GM19043 (cell line): ENCODE measurements around the gene TARS3.
"Not testable (repeated sequence)": the region's sequence is repeated elsewhere in the genome, so short reads cannot be mapped to it uniquely, and the experiment has no call there.

Source experiments
- ATAC-seq: cut with Tn5 transposase; IDR thresholded peaks from one replicate; pipeline ENCODE4 v1.9.1; 2021; ENCODE audit warnings: low read depth; ENCODE audit not compliant: unreplicated experiment

The TARS3 gene

DNA sequence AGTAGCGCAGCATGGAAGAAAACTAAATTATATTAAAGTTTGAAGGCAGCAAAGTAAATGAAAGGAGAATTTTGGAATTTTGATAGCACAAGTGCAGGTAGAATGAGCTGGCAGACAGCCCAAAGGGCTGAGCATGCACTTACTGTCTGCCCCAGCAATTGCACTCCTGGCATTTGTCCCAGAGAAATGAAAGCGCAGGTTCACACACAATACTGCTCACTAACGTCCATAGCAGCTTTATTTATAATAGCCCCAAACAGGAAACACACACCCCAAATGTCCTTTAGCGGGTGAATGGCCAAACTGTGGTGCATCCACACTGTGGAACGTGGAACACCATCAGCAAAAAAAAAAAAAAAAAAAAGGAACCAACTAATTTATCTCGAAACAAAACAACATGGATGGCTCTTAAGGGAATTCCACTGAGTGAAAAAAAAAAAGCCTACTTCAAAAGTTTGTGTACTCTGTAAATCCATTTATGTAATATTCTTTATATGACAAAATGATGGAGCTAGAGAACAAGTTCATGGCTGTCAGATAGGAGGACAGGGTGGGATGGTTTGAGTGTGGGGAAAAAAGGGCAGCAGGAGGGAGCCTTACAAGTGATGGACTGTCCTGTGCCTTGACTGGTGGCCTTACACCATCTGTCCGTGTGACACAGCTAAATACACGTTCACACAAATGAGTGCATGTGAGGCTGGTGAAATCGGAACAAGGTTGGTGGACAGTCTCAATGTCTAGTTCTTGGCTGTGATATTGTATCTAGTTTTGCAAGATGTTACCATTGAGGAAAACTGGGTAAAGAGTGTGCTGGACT lies 66.1 kb downstream of the TARS3 start:
- no peak for ATAC-seq

DNA sequence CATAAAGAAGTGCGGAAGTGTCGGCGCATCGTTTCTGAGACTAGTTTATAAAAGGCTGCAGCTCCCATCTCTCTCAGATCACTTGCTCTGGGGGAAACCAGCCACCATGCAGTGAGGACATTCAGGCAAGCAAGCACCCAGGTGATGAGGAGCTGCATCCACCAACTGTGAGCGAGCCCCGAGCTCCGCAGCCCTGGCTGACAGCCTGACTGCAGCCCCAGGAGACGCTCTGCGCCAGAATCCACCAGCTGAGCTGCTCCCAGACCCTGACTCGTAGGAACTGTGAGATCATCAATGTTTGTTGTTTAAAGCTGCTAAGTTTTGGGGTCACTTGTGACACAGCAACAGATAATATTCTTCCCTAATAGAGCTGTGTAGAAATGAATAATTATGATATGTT lies 67.1 kb downstream of the TARS3 start:
- no peak for ATAC-seq

DNA sequence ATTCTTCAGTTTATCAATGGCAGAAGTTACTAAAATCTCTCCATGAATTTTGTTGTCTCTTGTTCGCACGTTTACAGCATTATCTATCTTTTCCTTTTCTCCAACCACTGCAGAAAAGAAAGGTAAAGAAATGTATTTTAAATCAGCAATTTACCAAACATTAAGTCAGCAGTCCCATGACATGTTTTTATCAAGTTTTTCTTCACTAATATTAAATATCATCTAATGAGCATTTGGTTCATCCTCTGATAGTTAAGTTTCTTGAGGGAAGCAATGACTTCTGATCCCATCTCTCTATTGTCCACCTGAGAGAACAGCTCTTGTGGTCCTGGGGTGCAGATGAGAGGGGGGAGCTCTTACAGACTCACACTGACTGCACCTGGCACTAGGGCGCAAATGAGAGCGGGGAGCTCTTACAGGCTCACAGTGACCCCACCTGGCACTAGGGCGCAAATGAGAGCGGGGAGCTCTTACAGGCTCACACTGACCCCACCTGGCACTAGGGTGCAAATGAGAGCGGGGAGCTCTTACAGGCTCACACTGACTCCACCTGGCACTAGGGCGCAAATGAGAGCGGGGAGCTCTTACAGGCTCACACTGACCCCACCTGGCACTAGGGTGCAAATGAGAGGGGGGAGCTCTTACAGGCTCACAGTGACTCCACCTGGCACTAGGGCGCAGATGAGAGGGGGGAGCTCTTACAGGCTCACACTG lies 69.5 kb downstream of the TARS3 start:
- ATAC-seq = not testable (repeated sequence)

DNA sequence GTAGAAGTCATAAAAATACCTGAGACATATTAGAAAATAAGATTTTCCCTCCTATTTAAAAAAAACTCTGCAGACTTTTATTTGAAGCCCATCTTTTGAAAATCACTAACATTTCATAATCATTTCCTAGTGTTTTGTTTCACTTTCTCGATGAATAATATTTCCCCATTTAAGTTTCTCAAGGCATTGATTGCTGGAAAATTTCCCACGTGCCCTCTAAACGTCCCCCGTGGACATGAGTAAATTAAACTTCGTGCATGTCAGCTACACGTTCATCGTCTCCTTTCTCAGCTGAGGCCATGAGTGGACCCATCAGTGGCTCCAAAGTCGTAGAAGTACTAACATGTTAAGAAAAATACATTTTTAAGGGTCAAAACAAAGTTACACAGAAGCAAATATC lies 70.1 kb downstream of the TARS3 start:
- ATAC-seq = no peak

DNA sequence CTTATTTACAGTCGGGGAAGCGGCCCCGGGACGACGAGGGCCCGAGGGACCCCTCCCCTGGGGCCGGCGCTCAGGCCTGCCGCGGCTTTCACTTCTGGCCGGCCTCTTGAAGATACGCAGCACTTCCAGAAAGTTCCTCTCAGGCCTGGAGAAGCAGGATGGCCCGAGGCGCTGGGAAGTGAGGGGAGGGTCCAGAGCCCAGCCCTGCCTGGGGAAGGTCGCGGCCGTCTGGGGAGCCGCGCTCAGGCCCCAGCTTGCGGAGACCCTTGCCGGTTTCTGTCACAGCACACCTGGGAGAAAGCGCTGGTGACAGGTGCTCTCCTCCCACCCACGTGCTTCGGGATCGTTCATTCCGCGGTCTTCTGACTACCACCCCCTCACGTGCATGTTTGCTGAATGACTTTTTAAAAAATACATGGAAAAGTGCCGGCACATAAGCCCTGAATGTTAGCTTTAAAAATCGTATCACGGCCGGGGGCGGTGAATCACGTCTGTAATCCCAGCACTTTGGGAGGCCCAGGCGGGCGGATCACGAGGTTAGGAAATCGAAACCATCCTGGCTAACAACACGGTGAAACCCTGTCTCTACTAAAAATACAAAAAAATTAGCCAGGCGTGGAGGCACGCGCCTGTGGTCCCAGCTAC lies 71.4 kb downstream of the TARS3 start:
- ATAC-seq = no peak

DNA sequence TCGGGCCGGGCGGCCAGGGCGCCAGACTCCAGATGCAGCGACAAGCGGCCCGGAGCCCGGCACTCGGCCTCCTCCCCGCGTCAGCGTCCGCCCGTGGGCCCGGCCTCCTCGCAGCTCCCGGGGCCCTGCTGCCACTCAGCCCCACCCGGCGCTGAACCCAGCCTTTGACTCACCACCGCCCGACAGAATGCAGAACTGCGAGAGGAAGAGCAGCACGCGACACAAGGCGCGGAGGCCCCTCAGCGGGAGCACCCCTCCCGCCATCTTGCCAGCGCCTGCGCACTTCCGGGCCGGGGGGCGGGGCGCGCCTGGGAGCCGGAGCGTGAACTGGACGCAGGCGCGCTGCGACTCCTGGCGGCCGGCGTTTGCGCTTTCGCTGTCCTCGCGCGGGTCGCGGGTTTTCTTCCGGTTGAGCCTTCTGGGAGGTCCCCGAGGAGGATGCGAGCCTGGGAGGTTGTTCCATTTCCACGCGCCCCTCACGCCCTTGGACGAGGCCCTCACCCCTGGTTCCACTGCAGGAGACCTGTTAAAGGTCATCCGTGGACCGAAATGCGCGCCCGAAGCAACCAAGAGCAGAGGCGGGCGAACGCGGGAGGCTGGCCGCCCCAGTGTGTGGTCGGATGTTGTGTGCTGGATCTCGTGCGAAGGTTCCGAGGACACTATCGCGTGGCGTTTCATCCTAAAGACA lies 72.0 kb downstream of the TARS3 start, which contains the start of gene TM2D3:
Gene TM2D3 (minus strand): TSS at position 284 of the 688 bp plus-strand sequence. CDS start 20 bp downstream, at position 264.
- ATAC-seq = peak; percentile 85

DNA sequence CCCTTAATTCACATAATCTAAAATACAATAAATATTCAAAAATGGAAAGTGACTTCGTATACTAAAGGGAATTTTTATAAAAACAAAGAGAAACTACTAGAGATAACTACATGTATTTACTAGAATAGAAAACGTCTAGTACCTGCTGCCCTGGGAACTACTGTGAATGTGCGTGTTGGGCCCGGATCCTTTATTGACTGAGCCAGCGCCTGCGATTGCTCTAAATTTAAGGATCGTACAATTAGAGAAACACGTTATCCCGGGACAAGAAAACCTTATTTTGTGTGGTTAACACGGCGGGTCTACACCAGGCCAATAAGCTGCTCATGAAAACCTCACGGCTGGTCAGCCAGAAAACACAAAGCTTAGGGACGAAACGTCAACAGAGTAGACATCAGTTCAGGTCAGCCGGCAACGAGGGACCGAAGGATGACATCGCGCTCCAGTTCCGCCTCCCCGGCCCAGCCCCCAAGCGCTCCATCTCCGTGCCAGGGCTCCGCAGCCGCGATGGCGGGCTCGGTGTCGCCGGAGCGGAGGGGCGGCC lies 72.6 kb downstream of the TARS3 start:
- peak; percentile 41 for ATAC-seq

DNA sequence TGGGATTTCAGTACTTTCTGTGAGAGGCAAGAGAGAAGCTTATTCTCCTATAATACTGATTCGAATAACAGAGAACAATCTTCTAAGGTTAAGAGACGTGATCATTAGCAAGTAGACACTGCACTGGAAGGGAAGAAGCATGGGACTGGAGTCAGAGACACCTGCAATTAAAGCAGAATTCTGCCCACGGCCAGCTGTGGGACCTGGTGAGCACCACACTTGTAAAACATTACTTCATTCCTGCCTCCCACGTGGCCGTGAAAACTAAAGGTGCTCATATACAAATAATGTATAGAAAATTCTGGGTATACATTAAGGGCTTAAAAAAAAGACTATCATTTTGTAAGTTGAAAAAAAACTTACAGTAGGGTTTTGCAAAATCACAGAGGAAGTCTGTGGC lies 74.1 kb downstream of the TARS3 start:
- ATAC-seq = no peak

DNA sequence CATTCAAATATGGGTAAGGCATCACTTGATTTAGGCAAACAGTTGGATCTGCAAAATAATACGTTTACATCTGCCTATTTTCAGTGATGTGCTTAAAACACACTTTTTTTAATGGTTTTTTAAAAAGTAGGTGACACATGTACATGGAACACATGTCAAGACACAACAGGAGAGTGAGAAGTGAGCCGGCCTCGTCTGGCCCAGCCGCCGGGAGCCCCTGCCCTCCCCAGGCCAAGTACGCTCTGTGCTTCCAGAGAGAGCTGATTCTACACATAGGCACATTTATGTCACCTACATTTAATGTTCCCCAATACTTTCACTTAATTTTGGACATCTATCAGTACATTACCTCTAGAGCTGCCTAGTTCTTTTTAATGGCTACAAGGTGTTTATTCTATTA lies 75.9 kb downstream of the TARS3 start:
- ATAC-seq = no peak

DNA sequence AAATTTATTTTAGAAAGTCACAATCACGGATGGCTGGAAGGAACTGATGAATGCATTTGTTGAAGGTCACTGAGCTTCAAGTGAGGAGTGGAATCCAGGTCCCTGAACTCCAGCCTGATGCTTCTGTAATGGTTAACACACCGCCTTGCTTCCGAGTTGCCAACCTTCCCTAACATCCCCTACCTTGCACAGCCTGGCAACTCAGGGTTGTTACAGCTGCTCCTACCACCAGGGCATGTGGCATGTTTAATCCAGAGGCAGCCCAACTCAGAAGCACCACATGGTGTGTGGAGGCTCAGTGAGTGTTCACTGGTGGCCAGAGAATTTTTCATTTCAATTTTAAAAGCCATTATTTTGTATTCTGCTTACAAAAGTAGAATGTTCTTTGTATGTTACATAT lies 77.0 kb downstream of the TARS3 start:
- ATAC-seq = no peak

DNA sequence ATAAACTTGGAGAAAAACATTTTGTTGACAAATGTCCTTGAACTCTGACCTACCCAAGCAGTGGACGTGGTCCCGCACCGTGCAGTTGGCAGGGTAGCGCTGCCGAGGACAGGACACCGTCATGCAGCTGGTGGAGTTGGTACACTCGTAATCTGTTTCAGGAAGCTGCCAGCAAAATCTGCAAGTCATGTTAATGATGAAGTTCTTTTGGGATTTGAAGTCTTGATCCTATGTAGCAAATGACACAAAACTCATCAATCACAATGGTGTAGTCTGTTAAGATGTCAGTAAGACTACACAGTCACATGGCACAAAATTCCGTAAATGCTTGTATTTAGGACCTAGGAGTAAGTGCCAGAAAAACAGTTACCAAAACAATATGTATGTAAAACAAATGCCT lies 77.6 kb downstream of the TARS3 start:
- ATAC-seq = no peak

DNA sequence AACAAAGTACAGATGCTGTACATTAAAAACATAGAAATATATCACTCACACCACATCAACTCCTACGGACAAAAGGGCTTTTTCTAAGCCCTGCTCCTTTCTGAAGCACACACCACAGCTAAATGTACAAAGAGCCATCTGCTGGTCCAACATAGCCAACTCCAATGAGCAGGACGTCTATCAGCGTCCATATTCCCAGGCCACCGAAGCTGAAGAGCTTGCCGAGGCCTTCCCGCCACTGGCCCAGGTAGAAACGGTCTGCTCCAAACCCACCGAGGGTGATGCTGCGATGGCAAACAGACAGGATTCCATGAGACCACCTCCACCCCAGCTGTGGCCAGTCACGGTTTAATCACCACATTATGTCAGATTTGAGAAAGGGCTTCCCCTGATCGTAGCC lies 81.9 kb downstream of the TARS3 start:
- ATAC-seq = no peak

DNA sequence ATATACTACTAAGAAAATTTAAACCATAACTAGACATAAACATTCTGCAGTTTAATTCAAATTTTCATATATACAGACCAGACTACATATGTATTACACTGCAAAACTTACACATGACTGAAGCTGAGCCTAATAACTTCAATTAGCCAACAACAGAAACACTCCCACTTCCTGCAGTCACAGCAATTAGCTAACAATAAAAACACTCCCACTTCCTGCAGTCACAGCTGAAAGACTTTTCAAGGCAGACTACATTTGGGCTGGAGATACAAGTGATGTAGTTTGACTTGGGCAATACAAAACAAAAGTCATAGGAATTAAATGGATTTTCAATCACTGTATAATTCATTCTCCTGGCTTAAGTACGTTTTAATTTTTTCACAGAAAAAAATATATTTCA lies 82.4 kb downstream of the TARS3 start:
- no peak for ATAC-seq

DNA sequence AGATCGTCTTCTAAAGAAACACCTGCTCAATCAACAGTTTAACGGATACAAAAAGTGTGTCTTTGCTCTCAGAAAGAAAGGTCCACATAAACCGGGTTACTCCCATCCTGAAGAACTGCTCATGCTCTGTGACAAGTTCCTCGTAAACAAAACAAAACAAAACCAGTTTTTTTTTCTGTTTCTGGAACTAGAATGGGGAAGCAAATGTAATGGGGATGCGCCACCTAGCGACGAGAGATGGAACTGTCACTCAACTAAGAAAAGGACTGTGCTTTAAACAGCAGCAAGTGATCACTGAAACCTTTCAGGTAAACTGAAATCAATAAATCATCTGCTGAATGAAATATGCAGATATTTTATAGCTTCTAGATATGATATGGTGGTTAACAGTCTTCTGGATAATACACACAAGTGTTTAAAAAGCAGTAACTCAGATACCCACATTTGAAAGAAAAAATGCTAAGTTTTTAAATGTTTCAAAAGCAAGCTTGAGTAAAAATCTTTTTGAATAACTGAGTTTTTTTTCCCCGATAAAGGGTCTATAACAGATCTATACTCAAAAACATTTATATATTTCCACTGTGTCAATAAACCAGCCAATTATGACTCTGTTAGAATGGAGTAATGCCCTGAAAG lies 83.0 kb downstream of the TARS3 start:
- peak; percentile 66 for ATAC-seq

DNA sequence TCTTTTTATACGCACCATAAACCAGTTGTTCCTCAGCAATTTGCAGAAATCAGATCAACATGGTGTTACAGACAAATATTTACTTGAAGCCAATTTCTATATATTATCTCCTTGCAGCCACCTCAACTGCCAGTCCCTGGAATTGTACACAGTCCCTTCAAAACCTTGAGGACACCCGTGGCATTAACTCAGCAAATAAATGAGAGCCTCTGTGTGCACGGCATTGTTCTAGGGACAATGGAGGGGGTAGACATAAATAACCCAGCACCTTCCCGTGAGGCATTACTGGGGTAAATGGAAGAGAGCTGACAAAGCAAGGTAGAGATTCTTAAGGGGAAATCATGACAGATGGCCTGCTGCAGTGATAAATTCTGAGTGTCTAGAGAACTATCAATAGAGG lies 84.6 kb downstream of the TARS3 start:
- ATAC-seq = no peak

DNA sequence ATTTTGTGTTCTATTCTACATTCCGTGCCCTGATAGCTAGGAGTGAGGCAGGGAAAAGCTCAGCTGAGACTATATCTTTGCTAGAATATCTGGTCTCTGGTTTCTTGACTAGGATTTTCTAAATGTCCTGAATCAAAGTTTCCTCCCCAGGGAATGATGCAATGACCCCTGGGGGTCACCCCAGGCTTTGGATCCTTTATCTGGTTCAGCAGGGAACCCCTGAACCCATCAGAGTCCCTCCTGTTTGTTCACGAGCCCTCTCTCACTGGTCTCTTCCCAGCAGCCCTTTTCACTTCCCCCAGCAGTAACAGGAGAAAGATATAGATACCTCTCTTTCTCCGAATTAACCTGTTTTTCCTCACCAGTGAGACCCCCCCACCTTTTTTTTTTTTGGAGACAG lies 86.4 kb downstream of the TARS3 start:
- no peak for ATAC-seq

DNA sequence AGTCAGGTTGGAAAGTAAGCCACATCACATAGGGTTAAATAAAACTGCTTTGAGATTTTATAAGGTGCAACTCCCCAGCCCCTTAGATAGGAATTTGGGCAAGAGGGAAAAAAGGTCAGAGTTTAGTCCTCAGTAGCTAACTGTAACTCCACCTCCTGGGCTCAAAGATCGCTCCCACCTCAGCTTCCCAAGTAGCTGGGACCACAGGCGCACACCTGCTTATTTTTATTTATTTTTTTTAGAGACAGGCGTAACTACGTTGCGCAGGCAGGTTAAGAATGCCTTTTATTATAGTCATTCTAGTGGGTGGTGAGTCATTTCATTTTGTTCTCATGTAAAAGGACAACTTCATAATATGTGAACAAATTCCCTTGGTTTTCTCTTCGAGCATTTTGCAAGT lies 86.8 kb downstream of the TARS3 start:
- no peak for ATAC-seq

DNA sequence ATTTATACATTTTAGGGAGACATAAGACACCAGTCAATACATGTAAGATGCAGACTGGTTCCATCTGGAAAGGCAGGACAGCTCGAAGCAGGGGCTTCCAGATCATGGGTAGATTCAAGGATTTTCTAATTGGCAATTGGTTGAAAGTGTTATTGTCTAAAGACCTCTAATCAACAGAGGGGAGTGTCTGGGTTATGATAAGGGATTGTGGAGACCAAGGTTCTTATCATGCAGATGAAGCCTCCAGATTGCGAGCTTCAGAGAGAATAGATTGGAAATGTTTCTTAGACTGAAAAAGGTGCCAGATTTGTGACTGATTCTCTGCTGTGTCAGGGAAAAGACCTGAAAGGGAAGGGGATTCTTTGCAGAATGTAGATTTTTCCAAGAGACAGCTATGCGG lies 87.2 kb downstream of the TARS3 start:
- ATAC-seq = no peak

DNA sequence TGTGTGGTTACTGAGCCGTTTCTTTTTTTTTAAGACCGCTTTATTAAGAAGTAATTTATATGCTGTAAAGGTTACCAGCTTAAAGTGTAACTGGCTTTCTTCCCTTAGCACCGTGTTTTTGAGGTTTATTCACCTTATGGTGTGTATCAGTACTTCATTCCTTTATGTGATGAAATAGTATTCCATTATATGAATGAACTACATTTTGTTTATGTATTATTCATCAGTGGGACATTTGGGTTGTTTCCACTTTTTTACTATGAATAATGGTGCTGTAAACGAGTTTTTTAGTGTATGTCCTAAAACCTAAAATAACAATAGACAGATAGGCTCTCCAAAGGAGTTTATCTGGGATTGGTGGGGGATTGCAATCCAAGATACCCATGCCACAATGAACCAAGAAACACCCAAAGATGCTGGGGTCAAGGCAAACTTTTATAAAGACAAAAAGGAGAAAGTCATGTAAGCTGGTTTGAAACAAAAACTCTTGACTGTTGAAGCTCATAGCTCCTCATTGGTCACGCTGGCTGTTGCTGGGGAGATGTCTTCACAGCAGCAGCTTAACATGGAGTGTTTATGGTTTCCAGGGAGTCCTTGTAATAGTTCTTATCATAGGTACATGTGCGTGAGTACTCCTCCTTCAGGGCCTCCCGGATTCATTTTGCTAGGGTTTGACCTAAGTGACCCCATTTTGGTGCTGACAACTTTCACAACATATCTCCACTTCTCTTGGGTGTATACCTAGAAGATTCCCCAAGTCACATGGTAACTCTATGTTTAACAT lies 88.1 kb downstream of the TARS3 start:
- no peak for ATAC-seq
